BLaER1 (cell line): ENCODE measurements around the gene CUX1.
"Not testable (repeated sequence)": the region's sequence is repeated elsewhere in the genome, so short reads cannot be mapped to it uniquely, and the experiment has no call there.

Source experiments
- H3K27ac ChIP-seq: shearing (Covaris generic); formaldehyde crosslinking; 2 replicates; pipeline ENCODE4 v1.8.1; 2022
- H3K27me3 ChIP-seq: shearing (Covaris generic); formaldehyde crosslinking; 2 replicates; pipeline ENCODE4 v1.8.1; 2022
- H3K36me3 ChIP-seq: shearing (Covaris generic); formaldehyde crosslinking; 2 replicates; pipeline ENCODE4 v1.8.1; 2022
- H3K4me1 ChIP-seq: shearing (Covaris generic); formaldehyde crosslinking; 2 replicates; pipeline ENCODE4 v1.8.1; 2022
- H3K4me2 ChIP-seq: shearing (Covaris generic); formaldehyde crosslinking; 2 replicates; pipeline ENCODE4 v1.8.1; 2022
- H3K4me3 ChIP-seq: shearing (Covaris generic); formaldehyde crosslinking; 2 replicates; pipeline ENCODE4 v1.8.1; 2022
- H3K9ac ChIP-seq: shearing (Covaris generic); formaldehyde crosslinking; 2 replicates; pipeline ENCODE4 v1.8.1; 2022
- H3K9me3 ChIP-seq: shearing (Covaris generic); formaldehyde crosslinking; 2 replicates; pipeline ENCODE4 v1.8.1; 2022
- H4K20me1 ChIP-seq: shearing (Covaris generic); formaldehyde crosslinking; 2 replicates; pipeline ENCODE4 v1.8.1; 2022
- Cebpa-rat ChIP-seq: shearing (Covaris generic); IDR thresholded peaks from 2 replicates; pipeline ENCODE4 v1.8.1; 2022

The CUX1 gene

DNA sequence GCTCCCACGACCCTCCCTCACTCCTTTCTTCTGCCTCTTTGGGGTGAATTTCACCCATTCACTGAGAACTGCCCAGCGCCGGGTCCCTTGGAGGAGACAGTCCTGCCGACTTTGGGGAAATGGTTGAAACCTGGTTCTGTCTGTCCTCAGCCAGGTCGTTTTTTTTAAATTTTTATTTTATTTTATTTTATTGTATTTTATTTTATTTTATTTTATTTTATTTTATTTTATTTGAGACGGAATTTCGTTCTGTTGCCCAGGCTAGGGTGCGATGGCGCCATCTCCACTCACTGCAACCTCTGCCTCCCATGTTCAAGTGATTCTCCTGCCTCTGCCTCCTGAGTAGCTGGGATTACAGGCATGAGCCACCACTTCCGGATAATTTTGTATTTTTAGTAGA, 363.3 kb downstream of the CUX1 start:
- Histone ChIP-seq H4K20me1 (peaks cover 26% of the 10 kb centered on the region; the same call in 1 of the 2 replicates), H3K36me3 (peaks cover 100% of the 10 kb centered on the region), H3K4me1 (no peaks in the 10 kb centered on the region), H3K27ac (no peak overlapping the region), H3K4me2 (no peak overlapping the region), H3K9me3 (no peaks in the 10 kb centered on the region), H3K4me3 (no peak overlapping the region), H3K27me3 (no peaks in the 10 kb centered on the region), H3K9ac (no peak overlapping the region)
- TF ChIP-seq Cebpa-rat: no peak

DNA sequence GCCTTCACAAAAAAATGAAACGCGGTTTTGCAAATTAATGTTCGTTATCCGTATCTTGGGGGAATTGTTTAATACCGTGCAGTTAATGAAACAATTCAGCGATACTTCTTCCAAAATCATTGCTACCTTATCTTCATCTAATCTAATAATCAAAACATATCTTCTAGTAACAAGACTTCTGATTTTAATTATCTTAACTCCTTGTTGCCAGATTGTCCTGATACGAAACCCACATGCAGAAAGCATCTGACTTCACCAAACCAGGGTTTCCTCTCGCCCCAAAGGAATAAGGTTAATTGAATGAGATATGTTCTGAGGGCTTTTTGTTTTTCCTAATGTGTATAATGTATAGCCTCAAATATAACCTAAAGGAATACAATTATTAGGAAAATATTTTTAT, 364.1 kb downstream of the CUX1 start:
- peaks cover 18% of the 10 kb centered on the region; the same call in 1 of the 2 replicates for H4K20me1 ChIP-seq
- H3K36me3 ChIP-seq: peaks cover 100% of the 10 kb centered on the region
- H3K9ac ChIP-seq: no peak overlapping the region
- no peak for TF ChIP-seq Cebpa-rat
- no peaks in the 10 kb centered on the region for H3K9me3 ChIP-seq
- H3K4me2 ChIP-seq: no peak overlapping the region
- no peaks in the 10 kb centered on the region for H3K27me3 ChIP-seq
- no peak overlapping the region for H3K27ac ChIP-seq
- no peak overlapping the region for H3K4me3 ChIP-seq
- no peaks in the 10 kb centered on the region for H3K4me1 ChIP-seq

DNA sequence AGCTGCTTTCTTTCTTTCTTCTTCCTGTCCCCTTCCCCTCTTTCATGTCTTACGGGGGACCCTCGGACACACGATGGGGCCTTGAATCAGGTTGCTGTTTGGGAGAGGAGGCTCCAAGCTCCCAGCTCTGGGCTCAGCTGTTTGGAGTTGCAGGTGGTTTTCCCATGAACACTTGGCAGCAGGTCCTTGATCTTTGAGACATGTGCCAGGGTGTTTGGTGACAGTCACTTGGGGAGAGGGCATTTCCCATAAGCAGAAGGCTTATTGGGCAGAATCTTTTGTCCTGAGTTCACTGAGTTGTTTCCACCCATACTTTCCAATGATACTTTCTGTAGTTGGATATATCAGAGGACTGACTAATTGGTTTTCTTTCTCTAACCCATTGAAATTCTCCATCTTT, 364.6 kb downstream of the CUX1 start:
- Histone ChIP-seq H3K36me3 (peaks cover 100% of the 10 kb centered on the region), H3K4me2 (no peak overlapping the region), H4K20me1 (peaks cover 16% of the 10 kb centered on the region; the same call in 1 of the 2 replicates), H3K9me3 (no peaks in the 10 kb centered on the region), H3K4me3 (no peak overlapping the region), H3K9ac (no peak overlapping the region), H3K4me1 (no peaks in the 10 kb centered on the region), H3K27ac (no peak overlapping the region), H3K27me3 (no peaks in the 10 kb centered on the region)
- no peak for TF ChIP-seq Cebpa-rat

DNA sequence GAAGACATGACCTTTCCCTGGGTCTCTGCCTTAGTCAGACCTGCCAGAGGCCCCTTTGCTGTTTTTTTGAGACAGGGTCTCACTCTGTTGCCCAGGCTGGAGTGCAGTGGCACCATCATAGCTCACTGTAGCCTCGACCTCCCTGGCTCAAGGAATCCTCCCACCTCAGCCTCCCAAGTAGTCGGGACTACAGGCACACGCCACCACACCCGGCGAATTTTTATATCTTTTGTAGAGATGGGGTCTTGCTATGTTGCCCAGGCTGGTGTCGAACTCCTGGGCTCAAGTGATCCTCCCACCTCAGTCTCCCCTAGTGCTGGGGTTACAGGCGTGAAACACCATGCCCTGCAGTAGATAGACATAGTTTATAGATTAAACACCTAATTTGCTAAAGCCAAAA, 366.4 kb downstream of the CUX1 start:
- H3K4me1 ChIP-seq: peaks cover 14% of the 10 kb centered on the region
- not testable (repeated sequence) for H3K4me2 ChIP-seq, H3K27ac ChIP-seq, H4K20me1 ChIP-seq, H3K9me3 ChIP-seq, H3K27me3 ChIP-seq, H3K9ac ChIP-seq, H3K4me3 ChIP-seq
- peaks cover 100% of the 10 kb centered on the region for H3K36me3 ChIP-seq

DNA sequence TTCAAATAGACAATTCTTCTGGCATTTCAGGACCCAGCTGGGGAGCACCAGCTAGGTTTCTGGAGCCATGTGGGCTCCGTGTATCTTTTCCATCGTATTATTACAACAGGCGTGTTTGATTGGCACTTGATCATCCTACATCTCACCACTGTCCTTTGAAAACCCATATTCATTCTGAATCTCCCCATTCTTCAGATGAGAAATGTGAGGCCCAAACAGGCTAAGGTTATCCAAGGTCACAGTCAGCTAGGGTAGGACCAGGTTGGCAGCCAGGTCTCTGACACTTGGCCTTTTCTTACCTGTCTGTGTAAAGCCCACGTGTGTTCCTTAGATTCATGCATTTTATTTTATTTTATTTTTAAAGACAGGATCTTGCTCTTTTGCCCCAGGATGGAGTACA, 366.9 kb downstream of the CUX1 start:
- no peak overlapping the region for H3K9ac ChIP-seq

DNA sequence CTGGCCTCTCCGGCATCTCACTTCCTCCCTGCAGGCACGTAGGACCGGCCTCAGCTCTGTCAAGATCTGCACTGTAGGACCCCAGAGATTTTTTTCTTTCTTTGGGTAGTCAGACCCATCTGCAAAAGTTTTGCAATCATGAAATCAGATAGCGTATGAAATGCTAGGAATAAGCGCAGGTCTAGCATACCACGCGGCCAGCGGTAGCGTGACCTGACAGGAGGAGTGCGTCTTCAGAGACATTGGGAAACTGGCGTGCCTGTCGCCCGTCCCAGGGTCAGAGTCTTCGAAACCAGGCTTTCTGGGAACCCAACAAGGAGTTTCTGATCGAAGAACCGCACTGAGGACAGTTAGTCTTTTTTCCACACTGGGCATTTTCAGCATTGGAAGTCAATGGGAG, 368.4 kb downstream of the CUX1 start:
- no peak for TF ChIP-seq Cebpa-rat
- Histone ChIP-seq H3K9me3 (no peaks in the 10 kb centered on the region), H4K20me1 (peaks cover 17% of the 10 kb centered on the region; the same call in 1 of the 2 replicates), H3K36me3 (peaks cover 100% of the 10 kb centered on the region), H3K4me2 (no peak overlapping the region), H3K27me3 (no peaks in the 10 kb centered on the region), H3K9ac (no peak overlapping the region), H3K4me1 (peaks cover 28% of the 10 kb centered on the region), H3K27ac (no peak overlapping the region), H3K4me3 (no peak overlapping the region)

More for the DNA sequence above, 366.9 kb downstream of the CUX1 start:
- H3K9me3 ChIP-seq: no peaks in the 10 kb centered on the region
- no peak overlapping the region for H3K4me2 ChIP-seq
- H3K27ac ChIP-seq: no peak overlapping the region
- H3K36me3 ChIP-seq: peaks cover 100% of the 10 kb centered on the region
- peaks cover 9% of the 10 kb centered on the region; the same call in 1 of the 2 replicates for H4K20me1 ChIP-seq
- H3K4me3 ChIP-seq: no peak overlapping the region
- TF ChIP-seq Cebpa-rat: no peak
- H3K4me1 ChIP-seq: peaks cover 16% of the 10 kb centered on the region
- H3K27me3 ChIP-seq: no peaks in the 10 kb centered on the region

DNA sequence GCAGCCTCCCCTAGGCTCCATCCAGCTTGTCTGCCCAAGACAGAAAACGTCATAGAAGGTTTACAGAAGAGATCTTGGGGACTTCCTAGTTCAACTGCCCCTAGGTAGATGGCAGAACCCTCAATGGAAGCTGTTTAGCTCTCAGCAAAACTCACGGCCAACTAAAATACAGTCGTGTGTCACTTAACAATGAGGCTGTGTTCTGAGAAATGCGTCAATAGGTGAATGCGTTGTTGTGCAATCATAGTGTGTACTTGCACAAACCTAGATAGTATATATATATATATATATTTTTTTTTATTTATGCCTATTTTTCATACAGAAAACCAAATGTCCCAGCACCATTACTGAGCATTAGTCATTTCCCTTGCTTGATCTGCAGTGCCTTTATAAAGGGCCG, 368.9 kb downstream of the CUX1 start:
- H3K36me3 ChIP-seq: peaks cover 100% of the 10 kb centered on the region
- H3K4me1 ChIP-seq: peaks cover 33% of the 10 kb centered on the region
- H3K4me2 ChIP-seq: no peak overlapping the region
- no peak overlapping the region for H3K9ac ChIP-seq
- no peaks in the 10 kb centered on the region for H3K27me3 ChIP-seq
- H3K4me3 ChIP-seq: no peak overlapping the region
- H3K27ac ChIP-seq: no peak overlapping the region
- no peaks in the 10 kb centered on the region for H3K9me3 ChIP-seq
- TF ChIP-seq Cebpa-rat: no peak
- peaks cover 17% of the 10 kb centered on the region; the same call in 1 of the 2 replicates for H4K20me1 ChIP-seq

DNA sequence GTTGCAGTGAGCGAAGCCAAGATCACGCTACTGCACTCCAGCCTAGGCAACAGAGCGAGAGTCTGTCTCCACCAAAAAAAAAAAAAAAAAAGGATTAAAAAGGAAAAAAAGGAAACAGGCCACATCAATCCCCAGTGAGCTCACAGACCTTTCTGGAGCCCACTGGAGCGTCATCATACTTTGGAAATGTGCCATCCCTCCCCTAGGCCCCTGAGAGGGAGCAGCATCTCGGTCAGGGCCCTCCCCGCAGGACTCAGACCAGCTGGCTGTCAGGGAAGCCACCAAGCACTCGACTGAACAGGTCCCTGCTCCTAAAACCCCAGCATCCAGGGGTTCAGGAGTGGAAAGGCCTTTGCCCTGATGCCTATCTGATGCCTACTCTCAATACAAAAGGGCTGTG, 371.3 kb downstream of the CUX1 start:
- H3K27me3 ChIP-seq: no peaks in the 10 kb centered on the region
- H3K27ac ChIP-seq: no peak overlapping the region
- no peaks in the 10 kb centered on the region for H3K9me3 ChIP-seq
- peaks cover 17% of the 10 kb centered on the region; the same call in 1 of the 2 replicates for H4K20me1 ChIP-seq
- no peak overlapping the region for H3K4me3 ChIP-seq
- H3K36me3 ChIP-seq: peaks cover 100% of the 10 kb centered on the region
- H3K4me1 ChIP-seq: peaks cover 42% of the 10 kb centered on the region
- TF ChIP-seq Cebpa-rat: no peak
- no peak overlapping the region for H3K9ac ChIP-seq
- peak overlapping the region; percentile 28; the same call in 1 of the 2 replicates for H3K4me2 ChIP-seq

DNA sequence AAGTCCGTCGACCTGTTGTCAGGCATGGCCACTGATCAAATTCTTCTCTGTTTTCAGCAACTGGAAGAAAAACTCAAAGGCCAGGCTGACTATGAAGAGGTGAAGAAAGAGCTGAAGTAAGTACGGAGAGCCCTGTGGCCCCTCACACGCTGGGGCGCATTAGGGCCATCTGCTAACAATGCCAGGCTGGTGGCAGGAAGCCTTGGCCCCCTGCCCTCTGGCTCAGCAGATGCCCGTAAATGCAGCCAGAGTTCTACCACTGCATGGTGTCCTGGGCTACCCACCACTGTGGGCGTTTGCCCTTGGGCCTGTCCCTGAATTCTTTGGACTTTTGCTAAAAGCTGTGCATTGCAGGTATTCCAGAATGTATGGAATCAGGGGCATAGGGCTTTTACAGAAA, 372.3 kb downstream of the CUX1 start:
- Histone ChIP-seq H3K4me1 (peaks cover 42% of the 10 kb centered on the region), H4K20me1 (peaks cover 17% of the 10 kb centered on the region; the same call in 1 of the 2 replicates), H3K27ac (no peak overlapping the region), H3K27me3 (no peaks in the 10 kb centered on the region), H3K4me3 (no peak overlapping the region), H3K9ac (no peak overlapping the region), H3K9me3 (no peaks in the 10 kb centered on the region), H3K4me2 (no peak overlapping the region), H3K36me3 (peaks cover 100% of the 10 kb centered on the region)
- no peak for TF ChIP-seq Cebpa-rat

DNA sequence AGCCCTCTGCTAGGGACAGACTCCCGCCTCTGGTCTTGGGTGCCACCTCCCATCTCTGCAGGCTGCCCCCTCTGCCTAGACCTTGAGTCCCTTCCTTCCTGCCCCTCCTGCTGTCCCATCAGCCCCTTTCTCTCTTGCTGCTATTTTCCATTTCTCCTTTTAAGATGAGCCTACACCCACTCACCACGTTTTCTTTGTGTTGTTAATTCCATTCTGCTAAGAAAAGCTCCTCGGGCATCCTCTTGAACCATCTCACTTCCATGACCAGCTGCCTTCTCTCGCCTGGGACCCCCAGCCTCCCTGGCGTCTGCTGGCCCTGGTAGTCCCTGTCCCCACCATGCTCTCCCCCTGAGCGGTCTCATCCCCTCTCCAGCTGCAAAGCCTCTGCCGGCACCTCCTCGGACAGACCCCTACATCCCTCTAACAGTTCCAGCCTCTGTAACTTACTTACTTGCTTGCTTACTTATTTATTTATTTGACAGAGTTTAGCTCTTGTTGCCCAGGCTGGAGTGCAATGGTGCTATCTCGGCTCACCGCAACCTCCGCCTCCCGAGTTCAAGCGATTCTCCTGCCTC, 373.4 kb downstream of the CUX1 start:
- no peaks in the 10 kb centered on the region for H3K9me3 ChIP-seq
- H3K27ac ChIP-seq: peak overlapping the region; percentile 38; the same call in 1 of the 2 replicates
- H3K9ac ChIP-seq: 0 out of 2 replicates have a peak overlapping the region, but pooled peaks have one; percentile 6
- H4K20me1 ChIP-seq: peaks cover 17% of the 10 kb centered on the region; the same call in 1 of the 2 replicates
- TF ChIP-seq Cebpa-rat: no peak
- peak overlapping the region; percentile 31; the same call in 1 of the 2 replicates for H3K4me2 ChIP-seq
- H3K36me3 ChIP-seq: peaks cover 100% of the 10 kb centered on the region
- peaks cover 42% of the 10 kb centered on the region for H3K4me1 ChIP-seq
- H3K27me3 ChIP-seq: no peaks in the 10 kb centered on the region
- no peak overlapping the region for H3K4me3 ChIP-seq
